HepG2 (cell line): ENCODE measurements around the gene PLS1. TPM values are rescaled to one million over a fixed set of nuclear protein-coding genes. Genes with fewer than 3 reads are reported as not detected.

Experiments
- ADNP ChIP-seq: sonication (generic); formaldehyde crosslinking; IDR thresholded peaks from 2 replicates; pipeline ENCODE4 v1.4.0; 2020; ENCODE audit warnings: missing genetic modification reagents
- ASH2L ChIP-seq: fragments of 300-600, 200-600 bp; sonication (generic); IDR thresholded peaks from 2 replicates; pipeline ENCODE4 v1.7.0; 2017; ENCODE audit warnings: low read depth, mild to moderate bottlenecking, moderate library complexity, mixed read lengths, low read length; ENCODE audit not compliant: insufficient read length
- ATF4 ChIP-seq, 2 experiments: fragments of 450-650 bp in 1 of 2; sonication (generic) in 1 of 2; formaldehyde crosslinking; IDR thresholded peaks; 2 replicates each; pipeline versions ENCODE4 v1.5.0 to v1.8.0; 2020 to 2022; ENCODE audit warnings: mild to moderate bottlenecking in 1 of 2, missing genetic modification reagents in 1 of 2
- CREB1 ChIP-seq, 2 experiments: fragments of 450-650 bp in 1 of 2; IDR thresholded peaks; 2 replicates each; pipeline ENCODE4 v1.6.1; 2016 to 2017; ENCODE audit warnings: control low read depth in 1 of 2, mild to moderate bottlenecking in 1 of 2, missing compliant biosample characterization in 1 of 2, missing genetic modification characterization in 1 of 2
- DR1 ChIP-seq: sonication (generic); formaldehyde crosslinking; IDR thresholded peaks from 2 replicates; pipeline ENCODE4 v1.8.0; 2021; ENCODE audit warnings: mild to moderate bottlenecking, missing genetic modification reagents, inconsistent platforms
- FOXM1 ChIP-seq: sonication (generic); formaldehyde crosslinking; IDR thresholded peaks from 2 replicates; pipeline ENCODE4 v1.5.0; 2020; ENCODE audit warnings: missing genetic modification reagents
- FUBP1 ChIP-seq: sonication (generic); formaldehyde crosslinking; IDR thresholded peaks from 2 replicates; pipeline ENCODE4 v1.5.1; 2020; ENCODE audit warnings: missing genetic modification reagents, mild to moderate bottlenecking, borderline replicate concordance
- GATAD1 ChIP-seq: IDR thresholded peaks from 2 replicates; pipeline ENCODE4 v1.6.1; 2016; ENCODE audit warnings: missing genetic modification reagents, missing compliant biosample characterization
- KDM1A ChIP-seq: IDR thresholded peaks from 2 replicates; pipeline ENCODE4 v1.6.1; 2016; ENCODE audit warnings: missing compliant biosample characterization
- MBD4 ChIP-seq: IDR thresholded peaks from 2 replicates; pipeline ENCODE4 v1.6.1; 2012; ENCODE audit warnings: low read length, inconsistent platforms, borderline replicate concordance
- ONECUT2 ChIP-seq: sonication (generic); formaldehyde crosslinking; IDR thresholded peaks from 2 replicates; pipeline ENCODE4 v1.4.0; 2020; ENCODE audit warnings: missing genetic modification reagents
- SIX4 ChIP-seq: sonication (generic); formaldehyde crosslinking; IDR thresholded peaks from 2 replicates; pipeline ENCODE4 v1.4.0; 2020; ENCODE audit warnings: missing genetic modification reagents
- SKI ChIP-seq: fragments of 450-650 bp; IDR thresholded peaks from one replicate; pipeline ENCODE4 v1.6.1; 2018; ENCODE audit warnings: mild to moderate bottlenecking; ENCODE audit not compliant: partially characterized antibody
- SOX13 ChIP-seq, 3 experiments: fragments of 450-650 bp in 1 of 3; sonication (generic) in 1 of 3; formaldehyde crosslinking in 1 of 3; IDR thresholded peaks in 2 of 3; conservative IDR thresholded peaks in 1 of 3; 2 replicates each; pipeline versions ENCODE4 v1.5.0 to v1.6.1; 2016 to 2020; ENCODE audit warnings: antibody characterized with exemption in 1 of 3, mild to moderate bottlenecking in 1 of 3, missing compliant biosample characterization in 1 of 3, missing genetic modification reagents in 1 of 3, moderate library complexity in 1 of 3
- TSC22D2 ChIP-seq: sonication (generic); formaldehyde crosslinking; IDR thresholded peaks from 2 replicates; pipeline ENCODE4 v1.5.1; 2020; ENCODE audit warnings: missing genetic modification reagents, mild to moderate bottlenecking, borderline replicate concordance
- ZBTB2 ChIP-seq: sonication (generic); formaldehyde crosslinking; IDR thresholded peaks from 2 replicates; pipeline ENCODE4 v1.8.0; 2022; ENCODE audit warnings: low read depth, missing genetic modification reagents
- ZMAT5 ChIP-seq: sonication (generic); formaldehyde crosslinking; IDR thresholded peaks from 2 replicates; pipeline ENCODE4 v1.5.0; 2020; ENCODE audit warnings: mild to moderate bottlenecking, low read depth, missing genetic modification reagents, borderline replicate concordance
- ZNF207 ChIP-seq: fragments of 450-650 bp; IDR thresholded peaks from 2 replicates; pipeline ENCODE4 v1.6.1; 2016; ENCODE audit warnings: antibody characterized with exemption, borderline replicate concordance
- ZNF235 ChIP-seq: sonication (generic); formaldehyde crosslinking; IDR thresholded peaks from 2 replicates; pipeline ENCODE4 v1.8.1; 2023; ENCODE audit warnings: mild to moderate bottlenecking, missing genetic modification reagents, borderline replicate concordance
- ZNF326 ChIP-seq: sonication (generic); formaldehyde crosslinking; IDR thresholded peaks from 2 replicates; pipeline ENCODE4 v1.4.0; 2020; ENCODE audit warnings: missing genetic modification reagents, borderline replicate concordance
- ZNF432 ChIP-seq: sonication (generic); formaldehyde crosslinking; IDR thresholded peaks from 2 replicates; pipeline ENCODE4 v1.5.0; 2020; ENCODE audit warnings: missing genetic modification reagents, mild to moderate bottlenecking, borderline replicate concordance
- ZNF547 ChIP-seq: sonication (generic); formaldehyde crosslinking; IDR thresholded peaks from 2 replicates; pipeline ENCODE4 v1.5.1; 2020; ENCODE audit warnings: mild to moderate bottlenecking, missing genetic modification reagents
- ZNF576 ChIP-seq: sonication (generic); formaldehyde crosslinking; IDR thresholded peaks from 2 replicates; pipeline ENCODE4 v1.4.0; 2020; ENCODE audit warnings: mild to moderate bottlenecking, missing genetic modification reagents
- polyA plus RNA-seq, 8 experiments: library from polyadenylated mRNA; depleted of rRNA in 3 of 8; stranded (reverse) in 7 of 8; unstranded in 1 of 8; fragments of >200 nt; fragmentation: Illumina TruSeq in 4 of 8; extraction: Trizol in 4 of 8; gene quantifications; 2 replicates each; pipeline versions ENCODE4 v1.2.1 to v1.2.3, GENCODE V29; 2011 to 2016; ENCODE audit warnings: low read depth in 4 of 8, missing spikeins in 1 of 8, mixed read lengths in 1 of 8; ENCODE audit not compliant: insufficient read depth in 1 of 8
- total RNA-seq, 5 experiments: library from RNA; depleted of rRNA; stranded (reverse); fragments of >200 nt; fragmentation: Illumina TruSeq; extraction: Trizol; gene quantifications; 2 replicates each; pipeline ENCODE4 v1.2.3, GENCODE V29; 2016; ENCODE audit warnings: low read depth in 1 of 5

The PLS1 gene
- total and polyA plus RNA-seq, 2 of the 13 experiments (the other 11 are each of a cell fraction or from before 2014, with no cell fraction given): 11.2 to 21.1 TPM

- TF ChIP-seq ZNF547 (CRISPR knock-in tag) (peak; percentile 99), FOXM1 (CRISPR knock-in tag) (no peak), ZNF235 (CRISPR knock-in tag) (peak; percentile 74; the same call in 1 of the 2 replicates), ASH2L (peak; percentile 96), KDM1A (CRISPR knock-in tag) (no peak), ATF4 (CRISPR knock-in tag; IDR thresholded peaks at IDR 0.05) (peak in 1 of 2 experiments; percentile 83; a peak in 2 of 4 replicates), FUBP1 (CRISPR knock-in tag) (no peak), DR1 (peak; percentile 97), ADNP (CRISPR knock-in tag) (no peak), SOX13 (IDR thresholded peaks at IDR 0.05) (0 out of 2 replicates have a peak, but pooled peaks have one; percentile 30), SOX13 (CRISPR knock-in tag; conservative IDR thresholded peaks at IDR 0.05 in 1 of 2, IDR thresholded peaks at IDR 0.05 in 1 of 2) (peak in 1 of 2 experiments; percentile 76; a peak in 1 of 4 replicates), ONECUT2 (CRISPR knock-in tag) (no peak; the same call in 1 of the 2 replicates), CREB1 (IDR thresholded peaks at IDR 0.05) (peak; percentile 74), CREB1 (CRISPR knock-in tag; IDR thresholded peaks at IDR 0.05) (peak; percentile 80), MBD4 (no peak), ZNF576 (CRISPR knock-in tag) (no peak), ZNF326 (no peak), ZNF207 (no peak), ZNF432 (CRISPR knock-in tag) (no peak), ZBTB2 (CRISPR knock-in tag) (peak; percentile 87), SKI (peak; percentile 74), GATAD1 (peak; percentile 94), SIX4 (CRISPR knock-in tag) (peak; percentile 78; the same call in 1 of the 2 replicates), TSC22D2 (CRISPR knock-in tag) (peak; percentile 85), ZMAT5 (CRISPR knock-in tag) (no peak)
Measured at GRCh38 chr3:142578329-142579223, 17.6 kb upstream of the PLS1 start, which contains the start of gene ATR (continued).
